ENCODE data around the gene CPB2.

GRCh38 chr13:46097015-46097414 lies 7.8 kb downstream of the CPB2 start:
- no peak for TF ChIP-seq CTCF (IDR thresholded peaks at IDR 0.05)
- no peak for TF ChIP-seq POLR2A (IDR thresholded peaks at IDR 0.05)
- TF ChIP-seq EP300 (IDR thresholded peaks at IDR 0.05), result no peak
